Effector CD4-positive, alpha-beta T cell (primary cell): Measurements from ENCODE around the gene SCFD2.
"Not testable (repeated sequence)": the region's sequence is repeated elsewhere in the genome, so short reads cannot be mapped to it uniquely, and the experiment has no call there.

Experiments used
- DNase-seq: peaks from one replicate; pipeline ENCODE4 v3.0.0-alpha.2; 2020

Gene SCFD2

GRCh38 chr4:53236624-53237023, 129.2 kb downstream of the SCFD2 start:
- not testable (repeated sequence) for DNase-seq

GRCh38 chr4:53235547-53235946, 130.3 kb downstream of the SCFD2 start:
- DNase-seq = no peak

GRCh38 chr4:53234669-53235068, 131.2 kb downstream of the SCFD2 start:
- DNase-seq = no peak

- DNase-seq = no peak
Measured at GRCh38 chr4:53234111-53234510, 131.8 kb downstream of the SCFD2 start.

- no peak for DNase-seq
Measured at GRCh38 chr4:53233114-53233795, 132.6 kb downstream of the SCFD2 start.

- no peak for DNase-seq
Measured at GRCh38 chr4:53232371-53232770, 133.5 kb downstream of the SCFD2 start.

GRCh38 chr4:53228036-53228435, 137.8 kb downstream of the SCFD2 start:
- no peak for DNase-seq

- DNase-seq = no peak
Measured at GRCh38 chr4:53227451-53227850, 138.4 kb downstream of the SCFD2 start.

- DNase-seq = no peak
Measured at GRCh38 chr4:53221832-53222480, 143.9 kb downstream of the SCFD2 start.

GRCh38 chr4:53219148-53219547, 146.7 kb downstream of the SCFD2 start:
- DNase-seq = not testable (repeated sequence)

- no peak for DNase-seq
Measured at GRCh38 chr4:53208753-53209152, 157.1 kb downstream of the SCFD2 start.

GRCh38 chr4:53205970-53206369, 159.9 kb downstream of the SCFD2 start:
- no peak for DNase-seq

- DNase-seq = no peak
Measured at GRCh38 chr4:53199356-53199755, 166.5 kb downstream of the SCFD2 start.

- DNase-seq = no peak
Measured at GRCh38 chr4:53197772-53198142, 168.1 kb downstream of the SCFD2 start.

- DNase-seq = no peak
Measured at GRCh38 chr4:53196882-53197771, 168.7 kb downstream of the SCFD2 start.

- no peak for DNase-seq
Measured at GRCh38 chr4:53195815-53196661, 169.8 kb downstream of the SCFD2 start.

- DNase-seq = no peak
Measured at GRCh38 chr4:53194727-53195126, 171.1 kb downstream of the SCFD2 start.

GRCh38 chr4:53193111-53193510, 172.8 kb downstream of the SCFD2 start:
- no peak for DNase-seq

- no peak for DNase-seq
Measured at GRCh38 chr4:53192496-53192895, 173.4 kb downstream of the SCFD2 start.

- DNase-seq = no peak
Measured at GRCh38 chr4:53191997-53192396, 173.9 kb downstream of the SCFD2 start.

GRCh38 chr4:53189011-53189410, 176.8 kb downstream of the SCFD2 start:
- no peak for DNase-seq

- DNase-seq = no peak
Measured at GRCh38 chr4:53186714-53187358, 179.0 kb downstream of the SCFD2 start.
